Measurements from ENCODE around the gene MCMBP.

GRCh38 chr10:119801176-119801575 lies 71.5 kb downstream of the MCMBP start:
- TF ChIP-seq CTCF (IDR thresholded peaks at IDR 0.05) (no peak), POLR2A (IDR thresholded peaks at IDR 0.05) (no peak)

All from esophagus squamous epithelium (tissue), 4 donors.